GM12878 (cell line): ENCODE data around the gene MYH9. TPM values are rescaled to one million over a fixed set of nuclear protein-coding genes. Genes with fewer than 3 reads are reported as not detected.

ENCODE experiments used
- ATAC-seq: fragments of 200-7000 bp; cut with Tn5 transposase; 3 replicates; pipeline ENCODE4 v1.9.1; 2020; ENCODE audit warnings: mild to moderate bottlenecking, moderate library complexity
- BruUV-seq: library from RNA; stranded (reverse); fragments of 400-500 nt; replicated peaks from 2 replicates; lab custom pipeline; 2021; lab: Mats Ljungman, UMichigan
- CTCF ChIA-PET: fragments of 300-600 bp; sonication (Branson Sonifier 250); formaldehyde crosslinking; extraction: SDS; loops from one replicate; lab custom pipeline; 2021; ENCODE audit warnings: inconsistent platforms; lab: Yijun Ruan, JAX
- POLR2A ChIA-PET: fragments of 350-600 bp; formaldehyde crosslinking; extraction: SDS; loops from one replicate; lab custom pipeline; 2021; ENCODE audit warnings: inconsistent platforms; lab: Charles Lee
- RAD21 ChIA-PET: fragments of 300-600 bp; sonication (Branson Sonifier 250); formaldehyde crosslinking; loops from one replicate; lab custom pipeline; 2023; ENCODE audit warnings: antibody characterized with exemption; ENCODE audit not compliant: unreplicated experiment; lab: Charles Lee
- SMC1A ChIA-PET: fragments of 300-600 bp; sonication (Branson Sonifier 250); formaldehyde crosslinking; loops from one replicate; lab custom pipeline; 2023; ENCODE audit not compliant: unreplicated experiment, uncharacterized antibody; lab: Charles Lee
- DNase-seq: peaks from one replicate; pipeline ENCODE4 v3.0.0-alpha.2; 2011; ENCODE audit warnings: low read depth, low spot score
- FAIRE-seq: peaks from 3 replicates; lab custom pipeline; 2011; peaks lifted over from hg19 to GRCh38; lab: Jason Lieb, UNC
- H2AFZ ChIP-seq: 2 replicates; pipeline ENCODE4 v1.6.0; 2011; ENCODE audit warnings: low read depth, low read length, control low read depth; ENCODE audit not compliant: control insufficient read depth
- H3K27ac ChIP-seq: 2 replicates; pipeline ENCODE4 v1.5.1; 2011; ENCODE audit warnings: control low read depth; ENCODE audit not compliant: control insufficient read depth, insufficient read depth
- H3K27me3 ChIP-seq, 2 experiments: replicated peaks in 1 of 2; 2 replicates each; pipeline versions ENCODE4 v1.6.0 to v1.6.1; 2011; ENCODE audit warnings: low read length in 1 of 2; ENCODE audit not compliant: control insufficient read depth in 2 of 2, insufficient read depth in 2 of 2
- H3K36me3 ChIP-seq, 2 experiments: 2 replicates each; pipeline ENCODE4 v1.5.1; 2011; ENCODE audit warnings: low read length in 1 of 2; ENCODE audit not compliant: control insufficient read depth in 2 of 2, insufficient read depth in 2 of 2
- H3K4me1 ChIP-seq: 2 replicates; pipeline ENCODE4 v1.6.1; 2011; ENCODE audit warnings: mild to moderate bottlenecking, low read length, moderate library complexity, mixed read lengths; ENCODE audit not compliant: control insufficient read depth, insufficient read depth
- H3K4me2 ChIP-seq: 2 replicates; pipeline ENCODE4 v1.6.0; 2011; ENCODE audit warnings: control low read depth; ENCODE audit not compliant: control insufficient read depth, insufficient read depth
- H3K4me3 ChIP-seq: fragments of 200-600 bp; sonication (generic); 2 replicates; pipeline ENCODE4 v1.5.1; 2016
- H3K79me2 ChIP-seq: 2 replicates; pipeline ENCODE4 v1.6.0; 2011; ENCODE audit warnings: low read length; ENCODE audit not compliant: control insufficient read depth, insufficient read depth
- H3K9ac ChIP-seq: 2 replicates; pipeline ENCODE4 v1.8.0; 2011; ENCODE audit warnings: low read length, control low read depth, mixed read lengths; ENCODE audit not compliant: control insufficient read depth, insufficient read depth
- H3K9me3 ChIP-seq: replicated peaks from 3 replicates; pipeline ENCODE4 v1.5.1; 2011; ENCODE audit warnings: mild to moderate bottlenecking, low read length; ENCODE audit not compliant: control insufficient read depth, insufficient read depth
- H4K20me1 ChIP-seq: 2 replicates; pipeline ENCODE4 v1.6.0; 2011; ENCODE audit not compliant: control insufficient read depth, insufficient read depth
- ATF7 ChIP-seq: fragments of 450-650 bp; IDR thresholded peaks from 2 replicates; pipeline ENCODE4 v1.6.1; 2016; ENCODE audit warnings: low read depth, mild to moderate bottlenecking
- CEBPB ChIP-seq, 2 experiments: fragments of 150-350 bp in 1 of 2; IDR thresholded peaks; 2 replicates each; pipeline ENCODE4 v1.6.1; 2012 to 2014; ENCODE audit warnings: low read depth in 2 of 2, low read length in 2 of 2, borderline replicate concordance in 1 of 2, inconsistent platforms in 1 of 2
- ESRRA ChIP-seq: IDR thresholded peaks from 2 replicates; pipeline ENCODE4 v1.6.1; 2012; ENCODE audit warnings: mild to moderate bottlenecking, low read length, improper control_type of control experiment
- MYC ChIP-seq: IDR thresholded peaks from 2 replicates; pipeline ENCODE4 v1.6.1; 2011; ENCODE audit warnings: mild to moderate bottlenecking, low read length, moderate library complexity, inconsistent platforms; ENCODE audit not compliant: insufficient read depth, insufficient replicate concordance, insufficient read length, severe bottlenecking
- POLR2A ChIP-seq: IDR thresholded peaks from 2 replicates; pipeline ENCODE4 v1.6.1; 2011; ENCODE audit warnings: low read depth, mild to moderate bottlenecking, low read length
- SP1 ChIP-seq: IDR thresholded peaks from one replicate; pipeline ENCODE4 v1.6.1; 2011; ENCODE audit warnings: low read depth, low read length
- ZNF592 ChIP-seq: fragments of 450-650 bp; IDR thresholded peaks from 2 replicates; pipeline ENCODE4 v1.6.1; 2017; ENCODE audit warnings: mild to moderate bottlenecking, moderate library complexity
- ZNF622 ChIP-seq: fragments of 450-650 bp; IDR thresholded peaks from 2 replicates; pipeline ENCODE4 v1.6.1; 2017; ENCODE audit warnings: mild to moderate bottlenecking, inconsistent platforms
- WGBS: methylation state at CpG from one replicate; pipeline ENCODE4 v1.1.6; 2016; ENCODE audit warnings: low lambda C conversion rate; ENCODE audit not compliant: insufficient replicate concordance, insufficient coverage; ENCODE audit errors: missing lambda C conversion rate; 5-methylcytosine and 5-hydroxymethylcytosine counted together
- in situ Hi-C: fragments of 300-500 bp; cut with MboI; formaldehyde crosslinking; loops from 9 replicates; pipeline ENCODE4 v1.14.3; 2018; ENCODE audit warnings: mixed read lengths
- intact Hi-C: fragments of 100-400 bp; cut with micrococcal nuclease; formaldehyde crosslinking; loops from one replicate; pipeline ENCODE4 v1.14.2; 2022; ENCODE audit not compliant: unreplicated experiment
- polyA plus RNA-seq, 11 experiments: library from polyadenylated mRNA; depleted of rRNA in 4 of 11; unstranded in 6 of 11; stranded (reverse) in 5 of 11; fragments of >200 nt; fragmentation: Nextera tagmentation in 4 of 11; fragmentation: Illumina TruSeq in 1 of 11; extraction: Ambion mirVana in 4 of 11; extraction: Trizol in 1 of 11; gene quantifications; 1 replicate in 1 of 11; 2 replicates in 10 of 11; pipeline versions ENCODE4 v1.2.1 to v1.2.3, GENCODE V29; 2011 to 2016; ENCODE audit warnings: inconsistent platforms in 2 of 11, missing spikeins in 2 of 11, low read depth in 1 of 11
- total RNA-seq, 4 experiments: library from RNA; depleted of rRNA in 3 of 4; stranded (reverse); fragments of >200 nt in 3 of 4; fragmentation: Illumina TruSeq in 1 of 4; extraction: Trizol in 1 of 4; gene quantifications; 2 replicates each; pipeline versions ENCODE4 v1.2.1 to v1.2.3, GENCODE V29; 2013 to 2021
- TF ChIP-seq, protein P1 (sequence below): fragments of 450-650 bp; IDR thresholded peaks from 2 replicates; pipeline ENCODE4 v1.6.1; 2016; ENCODE audit warnings: mild to moderate bottlenecking, moderate library complexity, borderline replicate concordance
- TF ChIP-seq, protein P2 (sequence below), 3 experiments: IDR thresholded peaks in 2 of 3; conservative IDR thresholded peaks in 1 of 3; 2 replicates each; pipeline ENCODE4 v1.5.1; 2011; ENCODE audit warnings: low read depth in 3 of 3, low read length in 3 of 3, mild to moderate bottlenecking in 3 of 3, control low read depth in 2 of 3, moderate library complexity in 2 of 3, inconsistent platforms in 1 of 3, mixed read lengths in 1 of 3; ENCODE audit not compliant: control insufficient read depth in 2 of 3, insufficient read depth in 1 of 3; ENCODE audit errors: extremely low read depth in 1 of 3

MYH9 gene
- total and polyA plus RNA-seq, 10 of the 15 experiments (the other 5 are each of a cell fraction or from before 2014, with no cell fraction given) = 5.1 to 525 (median 145) TPM

DNA sequence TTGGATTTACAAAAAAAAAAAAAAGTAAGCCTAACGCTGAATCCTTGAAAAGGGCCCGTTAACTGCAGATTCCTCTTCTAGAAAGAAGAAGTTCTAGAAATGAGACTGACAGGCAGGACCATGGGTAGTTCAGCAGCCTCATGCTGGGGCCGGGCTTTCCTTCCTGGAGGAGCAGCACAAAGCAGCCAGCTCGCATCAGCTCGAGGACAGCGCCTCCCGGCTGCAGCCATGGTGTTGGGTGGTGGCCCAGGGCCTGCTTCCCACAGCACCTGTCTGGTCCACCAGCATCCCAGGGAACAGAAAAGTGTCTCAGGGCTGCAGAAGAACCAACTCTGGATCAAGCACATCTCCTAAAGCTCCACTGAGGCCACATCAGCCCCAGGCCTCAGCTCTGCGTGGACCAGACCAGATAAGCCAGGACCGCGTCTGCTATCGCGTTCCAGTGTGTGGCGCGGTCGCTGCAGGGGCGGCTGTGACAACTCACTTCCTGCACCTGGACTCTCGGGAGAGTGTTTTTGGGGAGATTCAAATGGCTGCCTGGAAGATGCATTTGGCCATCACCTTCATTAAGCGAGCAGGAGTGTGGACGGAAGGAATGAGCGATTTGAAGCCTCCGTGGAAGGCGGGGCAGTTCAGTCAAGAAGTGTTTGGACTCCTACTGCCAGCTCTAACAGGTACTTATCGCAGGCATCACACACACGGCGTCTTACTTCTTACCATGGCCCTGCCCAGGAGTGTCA is 53.5 kb downstream of the MYH9 start:
- in situ Hi-C loops = no loop called here
- H3K79me2 ChIP-seq = peaks cover 66% of the 10 kb centered on the region
- H3K9me3 ChIP-seq = no peaks in the 10 kb centered on the region
- H2AFZ ChIP-seq = no peak overlapping the region
- ChIA-PET CTCF (interaction anchor here (0.6 to 3.7 kb wide), 5 partner anchors 11 to 152 kb away, joined by 3 to 17 read pairs (median 3); no protein-coding TSS in a partner anchor), POLR2A (interaction anchor here (1.4 to 3.8 kb wide), 3 partner anchors 25 to 117 kb away, joined by 4 to 53 read pairs (median 18); partner anchors contain the start of gene MYH9), RAD21 (interaction anchor here (2.1 kb wide), 1 partner anchor 137 kb away, joined by 13 read pairs; no protein-coding TSS in a partner anchor), SMC1A (interaction anchor here (0.7 to 3.4 kb wide), 5 partner anchors 25 to 122 kb away, joined by 3 to 24 read pairs (median 5); no protein-coding TSS in a partner anchor)
- H3K36me3 ChIP-seq = peaks cover 31 to 42% of the 10 kb centered on the region in 2 experiments
- no TSS peak for BruUV-seq
- intact Hi-C loops = loop anchor here (5.0 kb wide), 1 partner anchor 118 kb away; no protein-coding TSS in a partner anchor
- no peaks in the 10 kb centered on the region for H3K27me3 ChIP-seq
- H3K9ac ChIP-seq = no peak overlapping the region
- H4K20me1 ChIP-seq = no peaks in the 10 kb centered on the region
- WGBS = 77% methylated on average over 24 of the region's 25 CpGs
- DNase-seq (no peak), FAIRE-seq (no peak), ATAC-seq (no peak)
- H3K4me1 ChIP-seq = peaks cover 53% of the 10 kb centered on the region
- H3K27ac ChIP-seq = peak overlapping the region; percentile 7; the same call in 1 of the 2 replicates
- no peak overlapping the region for H3K4me3 ChIP-seq
- H3K4me2 ChIP-seq = no peak overlapping the region
- TF ChIP-seq, protein P1, sequence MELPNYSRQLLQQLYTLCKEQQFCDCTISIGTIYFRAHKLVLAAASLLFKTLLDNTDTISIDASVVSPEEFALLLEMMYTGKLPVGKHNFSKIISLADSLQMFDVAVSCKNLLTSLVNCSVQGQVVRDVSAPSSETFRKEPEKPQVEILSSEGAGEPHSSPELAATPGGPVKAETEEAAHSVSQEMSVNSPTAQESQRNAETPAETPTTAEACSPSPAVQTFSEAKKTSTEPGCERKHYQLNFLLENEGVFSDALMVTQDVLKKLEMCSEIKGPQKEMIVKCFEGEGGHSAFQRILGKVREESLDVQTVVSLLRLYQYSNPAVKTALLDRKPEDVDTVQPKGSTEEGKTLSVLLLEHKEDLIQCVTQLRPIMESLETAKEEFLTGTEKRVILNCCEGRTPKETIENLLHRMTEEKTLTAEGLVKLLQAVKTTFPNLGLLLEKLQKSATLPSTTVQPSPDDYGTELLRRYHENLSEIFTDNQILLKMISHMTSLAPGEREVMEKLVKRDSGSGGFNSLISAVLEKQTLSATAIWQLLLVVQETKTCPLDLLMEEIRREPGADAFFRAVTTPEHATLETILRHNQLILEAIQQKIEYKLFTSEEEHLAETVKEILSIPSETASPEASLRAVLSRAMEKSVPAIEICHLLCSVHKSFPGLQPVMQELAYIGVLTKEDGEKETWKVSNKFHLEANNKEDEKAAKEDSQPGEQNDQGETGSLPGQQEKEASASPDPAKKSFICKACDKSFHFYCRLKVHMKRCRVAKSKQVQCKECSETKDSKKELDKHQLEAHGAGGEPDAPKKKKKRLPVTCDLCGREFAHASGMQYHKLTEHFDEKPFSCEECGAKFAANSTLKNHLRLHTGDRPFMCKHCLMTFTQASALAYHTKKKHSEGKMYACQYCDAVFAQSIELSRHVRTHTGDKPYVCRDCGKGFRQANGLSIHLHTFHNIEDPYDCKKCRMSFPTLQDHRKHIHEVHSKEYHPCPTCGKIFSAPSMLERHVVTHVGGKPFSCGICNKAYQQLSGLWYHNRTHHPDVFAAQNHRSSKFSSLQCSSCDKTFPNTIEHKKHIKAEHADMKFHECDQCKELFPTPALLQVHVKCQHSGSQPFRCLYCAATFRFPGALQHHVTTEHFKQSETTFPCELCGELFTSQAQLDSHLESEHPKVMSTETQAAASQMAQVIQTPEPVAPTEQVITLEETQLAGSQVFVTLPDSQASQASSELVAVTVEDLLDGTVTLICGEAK = no peak
- no peak for TF ChIP-seq CEBPB (IDR thresholded peaks at IDR 0.05; ENCODE audit: borderline replicate concordance in 1 of 2, low read depth in 2 of 2, low read length in 2 of 2)
- no peak for TF ChIP-seq ZNF592
- TF ChIP-seq MYC = no peak
- no peak for TF ChIP-seq ATF7
- no peak for TF ChIP-seq ESRRA
- TF ChIP-seq, protein P2, sequence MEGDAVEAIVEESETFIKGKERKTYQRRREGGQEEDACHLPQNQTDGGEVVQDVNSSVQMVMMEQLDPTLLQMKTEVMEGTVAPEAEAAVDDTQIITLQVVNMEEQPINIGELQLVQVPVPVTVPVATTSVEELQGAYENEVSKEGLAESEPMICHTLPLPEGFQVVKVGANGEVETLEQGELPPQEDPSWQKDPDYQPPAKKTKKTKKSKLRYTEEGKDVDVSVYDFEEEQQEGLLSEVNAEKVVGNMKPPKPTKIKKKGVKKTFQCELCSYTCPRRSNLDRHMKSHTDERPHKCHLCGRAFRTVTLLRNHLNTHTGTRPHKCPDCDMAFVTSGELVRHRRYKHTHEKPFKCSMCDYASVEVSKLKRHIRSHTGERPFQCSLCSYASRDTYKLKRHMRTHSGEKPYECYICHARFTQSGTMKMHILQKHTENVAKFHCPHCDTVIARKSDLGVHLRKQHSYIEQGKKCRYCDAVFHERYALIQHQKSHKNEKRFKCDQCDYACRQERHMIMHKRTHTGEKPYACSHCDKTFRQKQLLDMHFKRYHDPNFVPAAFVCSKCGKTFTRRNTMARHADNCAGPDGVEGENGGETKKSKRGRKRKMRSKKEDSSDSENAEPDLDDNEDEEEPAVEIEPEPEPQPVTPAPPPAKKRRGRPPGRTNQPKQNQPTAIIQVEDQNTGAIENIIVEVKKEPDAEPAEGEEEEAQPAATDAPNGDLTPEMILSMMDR (IDR thresholded peaks at IDR 0.05 in 2 of 3, conservative IDR thresholded peaks at IDR 0.05 in 1 of 3; ENCODE audit: control insufficient read depth in 2 of 3, extremely low read depth in 1 of 3, insufficient read depth in 1 of 3, low read depth in 3 of 3, low read length in 3 of 3) = 0 out of 6 replicates have a peak, but pooled peaks of 1 of the 3 experiments have one; percentile 3
- no peak for TF ChIP-seq ZNF622
- TF ChIP-seq SP1 = no peak
- TF ChIP-seq POLR2A = peak; percentile 57; the same call in 1 of the 2 replicates
